Kidney (tissue), 14 donors: ENCODE results near the gene SCTR. TPM values are rescaled to one million over a fixed set of nuclear protein-coding genes. Genes with fewer than 3 reads are reported as not detected.
A peak's percentile ranks its signal among the peaks of the same experiment; 100 is the strongest.

Experiments
- DNase-seq, 5 donors: peaks; one replicate each; pipeline ENCODE4 v3.0.0-alpha.2; 2013 to 2020
- FAIRE-seq: peaks from 2 replicates; lab custom pipeline; 2012; peaks lifted over from hg19 to GRCh38; lab: Jason Lieb, UNC
- H3K27ac ChIP-seq, 2 donors: one replicate each; pipeline ENCODE4 v1.7.0; 2013; ENCODE audit warnings: low read depth in 2 of 2, low read length in 2 of 2, inconsistent platforms in 1 of 2
- H3K27me3 ChIP-seq: one replicate; pipeline ENCODE4 v1.7.1; 2013; ENCODE audit warnings: low read length, inconsistent platforms; ENCODE audit not compliant: control insufficient read depth, insufficient read depth
- H3K36me3 ChIP-seq, 3 donors: one replicate each; pipeline versions ENCODE4 v1.7.0 to v1.7.1; 2013; ENCODE audit warnings: low read length in 3 of 3, control low read depth in 1 of 3, inconsistent platforms in 1 of 3; ENCODE audit not compliant: insufficient read depth in 3 of 3, control insufficient read depth in 2 of 3
- H3K4me1 ChIP-seq, 3 donors: one replicate each; pipeline versions ENCODE4 v1.7.0 to v1.7.1; 2013; ENCODE audit warnings: low read length in 3 of 3, inconsistent platforms in 1 of 3, low read depth in 1 of 3; ENCODE audit not compliant: control insufficient read depth in 2 of 3, insufficient read depth in 2 of 3
- H3K4me3 ChIP-seq, 3 donors: one replicate each; pipeline versions ENCODE4 v1.7.0 to v1.8.1; 2013; ENCODE audit warnings: low read length in 3 of 3, control low read depth in 1 of 3, inconsistent platforms in 1 of 3
- H3K9ac ChIP-seq, 3 donors: one replicate each; pipeline versions ENCODE4 v1.7.0 to v1.7.1; 2013; ENCODE audit warnings: low read length in 3 of 3, control low read depth in 1 of 3, inconsistent platforms in 1 of 3
- H3K9me3 ChIP-seq, 3 donors: one replicate each; pipeline versions ENCODE4 v1.7.0 to v1.7.1; 2013; ENCODE audit warnings: low read length in 3 of 3, control low read depth in 1 of 3, inconsistent platforms in 1 of 3; ENCODE audit not compliant: control insufficient read depth in 2 of 3, insufficient read depth in 1 of 3
- intact Hi-C: fragments of 100-400 bp; cut with DNase I; formaldehyde crosslinking; loops from one replicate; pipeline ENCODE4 v1.11.1; 2022
- polyA plus RNA-seq: library from polyadenylated mRNA; stranded (reverse); fragments of 350-450 nt; fragmentation: Illumina TruSeq; extraction: RNeasy Lipid Tissue Mini Kit (QIAGEN cat#74804); gene quantifications from one replicate; pipeline ENCODE4 v1.2.3, GENCODE V29; 2014; ENCODE audit warnings: low read depth, low replicate concordance; ENCODE audit not compliant: insufficient read depth
- total RNA-seq: library from RNA; stranded (reverse); fragmentation: NEBNext Ultra II Directional; extraction: Animal tissue kit (Norgen Biotek cat#: 25700); gene quantifications from one replicate; pipeline ENCODE4 v1.2.1, GENCODE V29; 2021
- TF ChIP-seq, protein P1 (sequence below): IDR thresholded peaks from 3 replicates; pipeline ENCODE4 v1.5.1; 2012; ENCODE audit warnings: mild to moderate bottlenecking, moderate library complexity, borderline replicate concordance; ENCODE audit not compliant: insufficient read depth; ENCODE audit errors: extremely low read depth
- donor health status: control.
- donor health status: control.
- donor health status: control.
- donor health status: control.
- donor health status: control.
- donor health status: DM: yes; HTN: yes; CAD: no.
- donor health status: Normal renal cell carcinoma (clear cell type).

Gene SCTR
- total and polyA plus RNA-seq, 2 donors from 2014 or later, result 7.3 to 15.9 TPM

DNA sequence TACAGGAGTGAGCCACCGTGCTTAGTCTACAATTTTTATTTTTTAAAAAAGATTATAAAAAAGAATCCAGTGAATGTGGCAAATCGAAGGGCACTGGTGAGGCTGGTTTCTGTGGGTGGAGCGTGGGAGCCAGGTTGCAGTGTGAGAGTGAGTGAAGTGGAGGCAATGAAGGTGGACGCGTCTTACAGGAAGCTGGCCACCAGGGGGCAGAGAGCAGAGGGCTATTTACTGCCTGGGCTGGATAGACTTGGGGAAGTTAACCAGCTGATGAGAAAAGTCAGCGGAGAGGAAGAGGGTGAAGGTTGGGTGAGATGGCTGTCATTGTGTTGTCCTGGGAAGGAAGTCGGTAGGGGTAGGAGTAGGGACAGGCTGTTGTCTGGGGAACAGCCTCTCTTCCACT is 6.8 kb downstream of the SCTR start:
- Histone ChIP-seq H3K9ac (no peak overlapping the region), H3K36me3 (no peaks in the 10 kb centered on the region), H3K9me3 (no peaks in the 10 kb centered on the region), H3K27ac (no peak overlapping the region), H3K27me3 (no peaks in the 10 kb centered on the region), H3K4me3 (no peak overlapping the region), H3K4me1 (no peaks in the 10 kb centered on the region)
- intact Hi-C loops, result no loop called here
- DNase-seq (peak in 3 of 5 donors; percentile 47 to 84 (median 56)), FAIRE-seq (no peak)
- TF ChIP-seq, protein P1, sequence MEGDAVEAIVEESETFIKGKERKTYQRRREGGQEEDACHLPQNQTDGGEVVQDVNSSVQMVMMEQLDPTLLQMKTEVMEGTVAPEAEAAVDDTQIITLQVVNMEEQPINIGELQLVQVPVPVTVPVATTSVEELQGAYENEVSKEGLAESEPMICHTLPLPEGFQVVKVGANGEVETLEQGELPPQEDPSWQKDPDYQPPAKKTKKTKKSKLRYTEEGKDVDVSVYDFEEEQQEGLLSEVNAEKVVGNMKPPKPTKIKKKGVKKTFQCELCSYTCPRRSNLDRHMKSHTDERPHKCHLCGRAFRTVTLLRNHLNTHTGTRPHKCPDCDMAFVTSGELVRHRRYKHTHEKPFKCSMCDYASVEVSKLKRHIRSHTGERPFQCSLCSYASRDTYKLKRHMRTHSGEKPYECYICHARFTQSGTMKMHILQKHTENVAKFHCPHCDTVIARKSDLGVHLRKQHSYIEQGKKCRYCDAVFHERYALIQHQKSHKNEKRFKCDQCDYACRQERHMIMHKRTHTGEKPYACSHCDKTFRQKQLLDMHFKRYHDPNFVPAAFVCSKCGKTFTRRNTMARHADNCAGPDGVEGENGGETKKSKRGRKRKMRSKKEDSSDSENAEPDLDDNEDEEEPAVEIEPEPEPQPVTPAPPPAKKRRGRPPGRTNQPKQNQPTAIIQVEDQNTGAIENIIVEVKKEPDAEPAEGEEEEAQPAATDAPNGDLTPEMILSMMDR, result peak; percentile 82

DNA sequence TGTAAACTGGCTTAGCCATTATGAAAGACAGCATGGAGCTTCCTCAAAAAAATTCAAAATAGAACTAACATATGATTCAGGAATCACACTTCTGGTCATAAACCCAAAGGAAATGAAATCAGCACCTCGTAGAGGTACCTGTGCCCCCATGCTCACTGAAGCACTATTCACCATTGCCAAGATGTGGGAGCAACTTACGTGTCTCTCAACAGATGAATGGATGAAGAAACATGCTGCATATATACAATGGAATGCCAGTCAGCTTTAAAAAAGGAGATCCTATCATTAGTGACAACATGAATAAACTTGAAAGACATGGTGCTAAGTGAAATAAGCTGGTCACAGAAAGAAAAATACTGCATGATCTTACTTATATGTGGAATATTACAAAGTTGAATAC is 8.2 kb downstream of the SCTR start:
- FAIRE-seq (no peak), DNase-seq (no peak)
- H3K4me3 ChIP-seq, result no peak overlapping the region
- H3K4me1 ChIP-seq, result no peaks in the 10 kb centered on the region
- intact Hi-C loops, result no loop called here
- no peaks in the 10 kb centered on the region for H3K36me3 ChIP-seq
- H3K27ac ChIP-seq, result no peak overlapping the region
- H3K27me3 ChIP-seq, result no peaks in the 10 kb centered on the region
- H3K9me3 ChIP-seq, result no peaks in the 10 kb centered on the region
- TF ChIP-seq, protein P1, result no peak
- H3K9ac ChIP-seq, result no peak overlapping the region

- TF ChIP-seq, protein P1, result no peak
- Histone ChIP-seq H3K4me1 (no peaks in the 10 kb centered on the region), H3K9me3 (no peaks in the 10 kb centered on the region), H3K4me3 (no peak overlapping the region), H3K36me3 (no peaks in the 10 kb centered on the region), H3K27ac (no peak overlapping the region), H3K27me3 (no peaks in the 10 kb centered on the region), H3K9ac (no peak overlapping the region)
- no peak for DNase-seq
- intact Hi-C loops, result no loop called here
- FAIRE-seq, result no peak
These were observed 10.5 kb downstream of the SCTR start for GRCh38 chr2:119513832-119514231.

GRCh38 chr2:119512946-119513345 is 11.3 kb downstream of the SCTR start:
- TF ChIP-seq, protein P1, result no peak
- no peak for FAIRE-seq
- no peaks in the 10 kb centered on the region for H3K9me3 ChIP-seq
- H3K36me3 ChIP-seq, result no peaks in the 10 kb centered on the region
- no peaks in the 10 kb centered on the region for H3K27me3 ChIP-seq
- H3K27ac ChIP-seq, result no peak overlapping the region
- H3K4me1 ChIP-seq, result no peaks in the 10 kb centered on the region
- intact Hi-C loops, result no loop called here
- H3K4me3 ChIP-seq, result no peak overlapping the region
- no peak for DNase-seq
- H3K9ac ChIP-seq, result no peak overlapping the region
